Ovary (tissue), 3 donors: ENCODE results near the gene NUP85.

Experiments
- CTCF ChIP-seq, 3 donors: fragments of 450-650 bp in 2 of 3; fragments of 200-600 bp in 1 of 3; IDR thresholded peaks; one replicate each; pipeline versions ENCODE4 v1.5.1 to v1.8.0; 2016 to 2022; ENCODE audit warnings: antibody characterized with exemption in 3 of 3, mild to moderate bottlenecking in 1 of 3
- POLR2A ChIP-seq: fragments of 450-650 bp; IDR thresholded peaks from one replicate; pipeline ENCODE4 v1.6.1; 2017; ENCODE audit warnings: antibody characterized with exemption, mild to moderate bottlenecking, moderate library complexity
- donor health status: DM: no; HTN: no; CAD: no.

GRCh38 chr17:75163074-75163473 is 42.4 kb upstream of the NUP85 start:
- TF ChIP-seq CTCF (IDR thresholded peaks at IDR 0.05) (no peak), POLR2A (no peak)
